HG03520 (cell line): ENCODE results near the gene CIDEC.

Source experiments
- ATAC-seq: cut with Tn5 transposase; IDR thresholded peaks from one replicate; pipeline ENCODE4 v1.9.1; 2021; ENCODE audit warnings: mild to moderate bottlenecking, moderate library complexity; ENCODE audit not compliant: unreplicated experiment

Gene CIDEC

GRCh38 chr3:9879830-9880549, at the start of gene CIDEC:
Gene CIDEC (minus strand): TSS chr3:9880253. CDS start chr3:9878486, 1,767 bp downstream.
- ATAC-seq: no peak

DNA sequence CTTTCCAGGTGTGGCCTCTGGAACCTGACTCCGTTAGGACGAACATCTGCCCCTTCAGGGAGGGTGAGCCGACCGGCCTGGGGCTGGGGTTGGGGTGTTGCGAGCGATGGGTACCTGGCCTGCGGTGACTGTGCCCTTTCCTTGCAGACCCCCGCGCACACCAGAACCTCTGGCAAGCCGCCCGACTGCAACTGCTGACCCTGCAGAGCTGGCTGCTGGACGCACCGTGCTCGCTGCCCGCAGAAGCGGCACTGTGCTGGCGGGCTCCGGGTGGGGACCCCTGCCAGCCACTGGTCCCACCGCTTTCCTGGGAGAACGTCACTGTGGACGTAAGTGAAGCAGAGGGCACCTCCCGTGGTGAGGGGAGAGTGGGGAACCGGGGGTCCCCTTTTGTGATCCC, 48.1 kb upstream of the CIDEC start:
- no peak for ATAC-seq

DNA sequence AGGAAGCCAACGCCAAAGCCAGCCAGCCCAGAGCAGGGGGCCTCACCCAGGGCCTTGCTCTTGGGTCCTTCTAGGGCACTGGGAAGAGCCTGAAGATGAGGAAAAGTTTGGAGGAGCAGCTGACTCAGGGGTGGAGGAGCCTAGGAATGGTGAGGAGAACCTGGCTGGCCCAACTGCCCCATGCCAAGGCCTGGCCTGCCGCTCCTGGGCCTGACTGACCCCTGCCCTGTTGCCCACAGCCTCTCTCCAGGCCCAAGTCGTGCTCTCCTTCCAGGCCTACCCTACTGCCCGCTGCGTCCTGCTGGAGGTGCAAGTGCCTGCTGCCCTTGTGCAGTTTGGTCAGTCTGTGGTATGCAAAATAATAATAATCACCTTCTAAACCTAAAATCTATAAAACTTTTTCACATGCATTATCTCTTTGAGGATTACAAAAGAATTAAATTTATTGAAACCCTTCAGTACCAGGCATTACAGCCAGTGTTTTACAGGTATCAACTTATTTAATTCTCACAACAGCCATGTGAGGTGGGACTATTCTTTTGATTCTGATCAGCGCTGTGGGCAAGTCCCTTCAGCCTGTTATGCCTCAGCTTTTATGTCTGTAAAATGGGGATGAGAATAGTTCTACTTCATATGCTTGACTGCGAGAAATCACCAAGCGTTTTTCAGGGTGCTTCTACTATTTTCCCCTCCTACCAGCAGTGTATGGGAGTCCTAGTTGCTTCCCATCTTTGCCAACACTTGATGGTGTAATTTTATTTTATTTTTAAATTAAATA, 38.4 kb upstream of the CIDEC start:
- ATAC-seq: no peak

- no peak for ATAC-seq
Observed at GRCh38 chr3:9917820-9918219, 37.8 kb upstream of the CIDEC start.

GRCh38 chr3:9916734-9917680, 37.0 kb upstream of the CIDEC start, which contains the start of gene IL17RC:
Gene IL17RC (plus strand): TSS chr3:9917098. CDS start chr3:9917316, 218 bp downstream.
- no peak for ATAC-seq

DNA sequence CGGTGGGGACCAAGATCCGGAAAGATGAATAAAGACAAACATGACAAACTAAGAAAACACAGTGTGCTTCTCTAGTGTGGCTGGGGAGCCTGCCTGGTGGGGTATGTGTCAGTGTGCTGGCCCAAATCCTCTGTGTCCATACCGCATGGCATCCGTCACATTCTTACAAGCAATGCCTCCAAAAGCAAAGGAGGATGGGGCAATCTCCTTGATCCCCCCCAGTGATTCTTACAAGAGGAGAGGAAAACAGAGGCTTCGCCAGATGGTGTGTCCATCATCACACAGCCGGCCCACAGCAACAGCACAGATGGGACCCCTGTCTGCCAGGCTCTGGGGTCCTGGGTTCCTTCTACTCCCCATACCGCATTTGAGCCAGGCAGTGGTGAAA, 36.3 kb upstream of the CIDEC start:
- no peak for ATAC-seq

DNA sequence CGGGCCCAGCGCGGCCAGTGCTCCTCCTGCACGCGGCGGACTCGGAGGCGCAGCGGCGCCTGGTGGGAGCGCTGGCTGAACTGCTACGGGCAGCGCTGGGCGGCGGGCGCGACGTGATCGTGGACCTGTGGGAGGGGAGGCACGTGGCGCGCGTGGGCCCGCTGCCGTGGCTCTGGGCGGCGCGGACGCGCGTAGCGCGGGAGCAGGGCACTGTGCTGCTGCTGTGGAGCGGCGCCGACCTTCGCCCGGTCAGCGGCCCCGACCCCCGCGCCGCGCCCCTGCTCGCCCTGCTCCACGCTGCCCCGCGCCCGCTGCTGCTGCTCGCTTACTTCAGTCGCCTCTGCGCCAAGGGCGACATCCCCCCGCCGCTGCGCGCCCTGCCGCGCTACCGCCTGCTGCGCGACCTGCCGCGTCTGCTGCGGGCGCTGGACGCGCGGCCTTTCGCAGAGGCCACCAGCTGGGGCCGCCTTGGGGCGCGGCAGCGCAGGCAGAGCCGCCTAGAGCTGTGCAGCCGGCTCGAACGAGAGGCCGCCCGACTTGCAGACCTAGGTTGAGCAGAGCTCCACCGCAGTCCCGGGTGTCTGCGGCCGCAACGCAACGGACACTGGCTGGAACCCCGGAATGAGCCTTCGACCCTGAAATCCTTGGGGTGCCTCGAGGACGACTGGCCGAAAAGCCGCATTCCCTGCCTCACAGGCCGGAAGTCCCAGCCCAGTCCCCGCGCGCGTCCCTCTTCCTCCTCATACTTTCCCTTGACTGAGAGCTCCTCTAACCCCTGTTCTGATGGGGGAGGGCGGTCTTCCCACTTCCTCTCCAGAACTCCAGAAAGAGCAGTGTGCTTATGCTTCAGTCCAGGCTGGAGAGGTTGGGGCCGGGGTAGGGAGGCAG, 35.4 kb upstream of the CIDEC start:
- no peak for ATAC-seq

DNA sequence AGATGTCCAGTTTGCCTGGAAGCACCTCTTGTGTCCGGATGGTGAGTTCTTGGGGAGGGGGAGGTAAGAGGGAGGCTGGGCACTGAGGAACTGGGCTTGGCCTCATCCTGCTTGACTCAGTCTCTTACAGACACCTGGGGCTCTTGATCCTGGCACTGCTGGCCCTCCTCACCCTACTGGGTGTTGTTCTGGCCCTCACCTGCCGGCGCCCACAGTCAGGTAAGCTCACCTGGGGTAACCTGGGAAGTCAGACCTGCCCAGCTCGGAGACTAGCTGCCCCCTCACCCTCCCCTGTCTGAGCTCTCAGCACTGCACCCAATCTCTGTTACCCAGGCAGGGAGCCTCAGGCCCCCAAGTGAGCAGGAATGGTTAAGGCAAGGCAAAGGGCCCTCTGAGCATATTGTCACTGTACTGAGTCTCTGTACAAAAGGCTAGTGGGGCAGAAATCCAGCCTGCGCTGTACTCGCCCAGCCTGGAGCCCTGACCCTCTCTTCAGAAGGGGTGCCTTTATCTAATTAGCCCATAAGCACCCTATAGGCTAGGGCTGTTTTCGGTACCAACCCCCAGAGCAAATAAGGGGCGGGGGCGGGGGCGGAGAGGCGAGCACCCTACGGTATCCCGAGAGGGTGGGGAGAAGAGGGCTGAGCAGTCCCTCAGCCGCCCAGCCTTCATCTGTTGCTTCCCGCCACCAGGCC, 34.7 kb upstream of the CIDEC start:
- no peak for ATAC-seq

GRCh38 chr3:9914011-9914410, 34.0 kb upstream of the CIDEC start:
- no peak for ATAC-seq

- ATAC-seq: no peak
Observed at GRCh38 chr3:9913601-9914000, 33.5 kb upstream of the CIDEC start.

DNA sequence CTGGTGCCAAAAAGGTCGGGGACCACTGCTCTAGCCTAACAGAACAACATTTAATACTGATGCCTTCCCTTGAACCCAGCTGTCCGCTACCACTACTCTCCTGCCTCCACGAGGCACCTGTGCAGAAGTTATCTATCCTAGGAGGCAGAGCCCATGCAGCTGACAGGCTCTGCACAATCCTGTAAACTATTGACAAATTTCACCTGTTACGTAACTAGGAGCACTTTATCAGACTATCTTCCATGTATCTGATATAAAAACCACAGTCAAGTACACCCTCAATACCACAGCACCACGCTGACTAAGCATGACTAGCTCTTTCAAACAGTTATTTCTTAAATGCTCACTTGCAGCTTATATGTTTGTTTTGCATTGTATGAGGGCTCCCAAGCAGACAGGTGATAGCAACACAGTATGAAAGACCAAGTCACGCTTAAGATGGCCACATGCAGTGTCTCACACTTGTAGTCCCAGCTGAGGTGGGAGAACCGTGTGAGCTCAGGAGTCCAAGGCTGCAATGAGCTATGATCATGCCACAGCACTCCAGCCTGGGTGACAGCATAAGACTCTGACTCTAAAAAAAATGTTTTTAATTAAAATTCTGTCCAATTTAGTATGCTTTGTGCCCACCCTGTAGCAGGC, 32.4 kb upstream of the CIDEC start:
- no peak for ATAC-seq

DNA sequence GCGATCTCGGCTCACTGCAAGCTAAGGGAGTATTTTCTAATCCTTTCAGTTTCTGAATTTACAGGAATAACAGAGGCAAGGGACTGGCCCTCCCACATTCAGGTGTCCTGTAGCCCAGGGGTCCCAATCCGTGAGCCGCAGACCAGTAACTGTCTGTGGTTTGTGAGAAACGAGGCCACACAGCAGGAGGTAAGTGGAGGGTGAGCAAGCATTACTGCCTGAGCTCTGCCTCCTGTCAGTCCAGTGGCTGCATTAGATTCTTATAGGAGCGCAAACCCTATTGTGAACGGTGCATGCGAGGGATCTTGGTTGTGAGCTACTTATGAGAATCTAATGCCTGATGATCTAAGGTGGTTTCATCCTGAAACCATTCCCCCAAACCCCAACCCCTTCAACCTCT, 31.8 kb upstream of the CIDEC start:
- ATAC-seq: no peak

- ATAC-seq: no peak
Observed at GRCh38 chr3:9909221-9910013, 29.4 kb upstream of the CIDEC start.

GRCh38 chr3:9908286-9908685, 28.2 kb upstream of the CIDEC start:
- no peak for ATAC-seq

GRCh38 chr3:9906480-9906879, 26.4 kb upstream of the CIDEC start:
- no peak for ATAC-seq

DNA sequence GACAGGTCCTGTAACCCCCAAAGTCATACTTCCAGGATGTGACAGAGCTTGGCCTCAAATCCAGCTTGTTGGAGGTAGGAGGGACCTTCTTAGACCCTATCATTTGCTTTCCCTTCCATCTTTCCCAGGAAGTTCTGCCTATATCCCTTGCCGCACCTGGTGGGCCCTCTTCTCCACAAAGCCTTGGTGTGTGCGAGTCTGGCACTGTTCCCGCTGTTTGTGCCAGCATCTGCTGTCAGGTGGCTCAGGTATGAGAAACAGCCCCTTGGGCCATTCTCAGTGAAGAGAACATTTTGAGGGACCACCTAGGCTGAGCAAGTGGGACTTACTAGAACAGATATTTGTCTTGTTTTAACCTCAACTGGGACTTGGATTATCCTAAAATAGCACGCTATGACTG, 23.9 kb upstream of the CIDEC start:
- no peak for ATAC-seq

GRCh38 chr3:9903238-9903624, 23.2 kb upstream of the CIDEC start:
- ATAC-seq: no peak
